HepG2 (cell line): ENCODE measurements around the gene CALR. TPM values are rescaled to one million over a fixed set of nuclear protein-coding genes. Genes with fewer than 3 reads are reported as not detected.
A peak's percentile ranks its signal among the peaks of the same experiment; 100 is the strongest.

Source experiments
- AKAP8 ChIP-seq: sonication (generic); formaldehyde crosslinking; IDR thresholded peaks from 2 replicates; pipeline ENCODE4 v1.5.1; 2020; ENCODE audit warnings: mild to moderate bottlenecking, missing genetic modification reagents
- CEBPB ChIP-seq: IDR thresholded peaks from 2 replicates; pipeline ENCODE4 v1.6.1; 2011; ENCODE audit warnings: low read depth, low read length, improper control_type of control experiment, borderline replicate concordance
- ELF1 ChIP-seq: sonication (generic); formaldehyde crosslinking; IDR thresholded peaks from 2 replicates; pipeline ENCODE4 v1.4.0; 2020; ENCODE audit warnings: missing genetic modification reagents
- MAFG ChIP-seq: sonication (generic); formaldehyde crosslinking; IDR thresholded peaks from 2 replicates; pipeline ENCODE4 v1.5.1; 2020; ENCODE audit warnings: mild to moderate bottlenecking, missing genetic modification reagents
- MLLT10 ChIP-seq: sonication (generic); formaldehyde crosslinking; IDR thresholded peaks from 2 replicates; pipeline ENCODE4 v1.4.0; 2020; ENCODE audit warnings: missing genetic modification reagents
- MTA3 ChIP-seq: sonication (generic); formaldehyde crosslinking; IDR thresholded peaks from 2 replicates; pipeline ENCODE4 v1.4.0; 2020; ENCODE audit warnings: missing genetic modification reagents
- NFATC3 ChIP-seq: sonication (generic); formaldehyde crosslinking; IDR thresholded peaks from 2 replicates; pipeline ENCODE4 v1.5.1; 2020; ENCODE audit warnings: mild to moderate bottlenecking, missing genetic modification reagents
- SRSF4 ChIP-seq: fragments of 200-400 bp; formaldehyde crosslinking; IDR thresholded peaks from one replicate; pipeline ENCODE4 v1.6.1; 2018; ENCODE audit warnings: mild to moderate bottlenecking, low read depth, low read length, moderate library complexity; ENCODE audit not compliant: poor library complexity, severe bottlenecking
- TEAD2 ChIP-seq: sonication (generic); formaldehyde crosslinking; IDR thresholded peaks from 2 replicates; pipeline ENCODE4 v1.9.0; 2021; ENCODE audit warnings: missing genetic modification reagents
- TSC22D2 ChIP-seq: sonication (generic); formaldehyde crosslinking; IDR thresholded peaks from 2 replicates; pipeline ENCODE4 v1.5.1; 2020; ENCODE audit warnings: missing genetic modification reagents, mild to moderate bottlenecking, borderline replicate concordance
- ZNF136 ChIP-seq: sonication (generic); formaldehyde crosslinking; IDR thresholded peaks from 2 replicates; pipeline ENCODE4 v1.8.1; 2022; ENCODE audit warnings: low read depth, mild to moderate bottlenecking, moderate library complexity, missing genetic modification reagents
- ZNF24 ChIP-seq: fragments of 450-650 bp; IDR thresholded peaks from 2 replicates; pipeline ENCODE4 v1.6.1; 2017; ENCODE audit warnings: antibody characterized with exemption, mild to moderate bottlenecking
- ZNF256 ChIP-seq: sonication (generic); formaldehyde crosslinking; conservative IDR thresholded peaks from 2 replicates; pipeline ENCODE4 v1.4.0; 2020; ENCODE audit warnings: missing genetic modification reagents
- ZNF335 ChIP-seq: sonication (generic); formaldehyde crosslinking; IDR thresholded peaks from 2 replicates; pipeline ENCODE4 v1.4.0; 2020; ENCODE audit warnings: missing genetic modification reagents
- ZNF512B ChIP-seq: sonication (generic); formaldehyde crosslinking; IDR thresholded peaks from 2 replicates; pipeline ENCODE4 v1.5.1; 2020; ENCODE audit warnings: missing genetic modification reagents, mild to moderate bottlenecking, borderline replicate concordance
- polyA plus RNA-seq, 8 experiments: library from polyadenylated mRNA; depleted of rRNA in 3 of 8; stranded (reverse) in 7 of 8; unstranded in 1 of 8; fragments of >200 nt; fragmentation: Illumina TruSeq in 4 of 8; extraction: Trizol in 4 of 8; gene quantifications; 2 replicates each; pipeline versions ENCODE4 v1.2.1 to v1.2.3, GENCODE V29; 2011 to 2016; ENCODE audit warnings: low read depth in 4 of 8, missing spikeins in 1 of 8, mixed read lengths in 1 of 8; ENCODE audit not compliant: insufficient read depth in 1 of 8
- total RNA-seq, 5 experiments: library from RNA; depleted of rRNA; stranded (reverse); fragments of >200 nt; fragmentation: Illumina TruSeq; extraction: Trizol; gene quantifications; 2 replicates each; pipeline ENCODE4 v1.2.3, GENCODE V29; 2016; ENCODE audit warnings: low read depth in 1 of 5
- TF ChIP-seq, protein P1 (sequence below): sonication (generic); formaldehyde crosslinking; IDR thresholded peaks from 2 replicates; pipeline ENCODE4 v1.4.0; 2020; ENCODE audit warnings: missing genetic modification reagents, borderline replicate concordance
- TF ChIP-seq, protein P2 (sequence below): sonication (generic); formaldehyde crosslinking; conservative IDR thresholded peaks from 2 replicates; pipeline ENCODE4 v1.4.0; 2020; ENCODE audit warnings: missing genetic modification reagents
- TF ChIP-seq, protein P3 (sequence below): sonication (generic); formaldehyde crosslinking; IDR thresholded peaks from 2 replicates; pipeline ENCODE4 v1.4.0; 2020; ENCODE audit warnings: missing genetic modification reagents

CALR gene
- total and polyA plus RNA-seq, 2 of the 13 experiments (the other 11 are each of a cell fraction or from before 2014, with no cell fraction given): 898 to 934 TPM

- no peak for TF ChIP-seq SRSF4
- peak; percentile 82; the same call in 1 of the 2 replicates for TF ChIP-seq AKAP8
- TF ChIP-seq ZNF256 (CRISPR knock-in tag): no peak
- TF ChIP-seq ZNF512B: peak; percentile 77
- no peak for TF ChIP-seq TSC22D2 (CRISPR knock-in tag)
- no peak for TF ChIP-seq CEBPB
- TF ChIP-seq, protein P1, sequence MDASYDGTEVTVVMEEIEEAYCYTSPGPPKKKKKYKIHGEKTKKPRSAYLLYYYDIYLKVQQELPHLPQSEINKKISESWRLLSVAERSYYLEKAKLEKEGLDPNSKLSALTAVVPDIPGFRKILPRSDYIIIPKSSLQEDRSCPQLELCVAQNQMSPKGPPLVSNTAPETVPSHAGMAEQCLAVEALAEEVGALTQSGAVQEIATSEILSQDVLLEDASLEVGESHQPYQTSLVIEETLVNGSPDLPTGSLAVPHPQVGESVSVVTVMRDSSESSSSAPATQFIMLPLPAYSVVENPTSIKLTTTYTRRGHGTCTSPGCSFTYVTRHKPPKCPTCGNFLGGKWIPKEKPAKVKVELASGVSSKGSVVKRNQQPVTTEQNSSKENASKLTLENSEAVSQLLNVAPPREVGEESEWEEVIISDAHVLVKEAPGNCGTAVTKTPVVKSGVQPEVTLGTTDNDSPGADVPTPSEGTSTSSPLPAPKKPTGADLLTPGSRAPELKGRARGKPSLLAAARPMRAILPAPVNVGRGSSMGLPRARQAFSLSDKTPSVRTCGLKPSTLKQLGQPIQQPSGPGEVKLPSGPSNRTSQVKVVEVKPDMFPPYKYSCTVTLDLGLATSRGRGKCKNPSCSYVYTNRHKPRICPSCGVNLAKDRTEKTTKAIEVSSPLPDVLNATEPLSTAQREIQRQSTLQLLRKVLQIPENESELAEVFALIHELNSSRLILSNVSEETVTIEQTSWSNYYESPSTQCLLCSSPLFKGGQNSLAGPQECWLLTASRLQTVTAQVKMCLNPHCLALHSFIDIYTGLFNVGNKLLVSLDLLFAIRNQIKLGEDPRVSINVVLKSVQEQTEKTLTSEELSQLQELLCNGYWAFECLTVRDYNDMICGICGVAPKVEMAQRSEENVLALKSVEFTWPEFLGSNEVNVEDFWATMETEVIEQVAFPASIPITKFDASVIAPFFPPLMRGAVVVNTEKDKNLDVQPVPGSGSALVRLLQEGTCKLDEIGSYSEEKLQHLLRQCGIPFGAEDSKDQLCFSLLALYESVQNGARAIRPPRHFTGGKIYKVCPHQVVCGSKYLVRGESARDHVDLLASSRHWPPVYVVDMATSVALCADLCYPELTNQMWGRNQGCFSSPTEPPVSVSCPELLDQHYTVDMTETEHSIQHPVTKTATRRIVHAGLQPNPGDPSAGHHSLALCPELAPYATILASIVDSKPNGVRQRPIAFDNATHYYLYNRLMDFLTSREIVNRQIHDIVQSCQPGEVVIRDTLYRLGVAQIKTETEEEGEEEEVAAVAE: no peak
- TF ChIP-seq, protein P2, sequence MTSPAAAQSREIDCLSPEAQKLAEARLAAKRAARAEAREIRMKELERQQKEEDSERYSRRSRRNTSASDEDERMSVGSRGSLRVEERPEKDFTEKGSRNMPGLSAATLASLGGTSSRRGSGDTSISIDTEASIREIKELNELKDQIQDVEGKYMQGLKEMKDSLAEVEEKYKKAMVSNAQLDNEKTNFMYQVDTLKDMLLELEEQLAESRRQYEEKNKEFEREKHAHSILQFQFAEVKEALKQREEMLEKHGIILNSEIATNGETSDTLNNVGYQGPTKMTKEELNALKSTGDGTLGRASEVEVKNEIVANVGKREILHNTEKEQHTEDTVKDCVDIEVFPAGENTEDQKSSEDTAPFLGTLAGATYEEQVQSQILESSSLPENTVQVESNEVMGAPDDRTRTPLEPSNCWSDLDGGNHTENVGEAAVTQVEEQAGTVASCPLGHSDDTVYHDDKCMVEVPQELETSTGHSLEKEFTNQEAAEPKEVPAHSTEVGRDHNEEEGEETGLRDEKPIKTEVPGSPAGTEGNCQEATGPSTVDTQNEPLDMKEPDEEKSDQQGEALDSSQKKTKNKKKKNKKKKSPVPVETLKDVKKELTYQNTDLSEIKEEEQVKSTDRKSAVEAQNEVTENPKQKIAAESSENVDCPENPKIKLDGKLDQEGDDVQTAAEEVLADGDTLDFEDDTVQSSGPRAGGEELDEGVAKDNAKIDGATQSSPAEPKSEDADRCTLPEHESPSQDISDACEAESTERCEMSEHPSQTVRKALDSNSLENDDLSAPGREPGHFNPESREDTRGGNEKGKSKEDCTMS: no peak
- no peak for TF ChIP-seq MTA3
- no peak for TF ChIP-seq ELF1 (CRISPR knock-in tag)
- TF ChIP-seq, protein P3, sequence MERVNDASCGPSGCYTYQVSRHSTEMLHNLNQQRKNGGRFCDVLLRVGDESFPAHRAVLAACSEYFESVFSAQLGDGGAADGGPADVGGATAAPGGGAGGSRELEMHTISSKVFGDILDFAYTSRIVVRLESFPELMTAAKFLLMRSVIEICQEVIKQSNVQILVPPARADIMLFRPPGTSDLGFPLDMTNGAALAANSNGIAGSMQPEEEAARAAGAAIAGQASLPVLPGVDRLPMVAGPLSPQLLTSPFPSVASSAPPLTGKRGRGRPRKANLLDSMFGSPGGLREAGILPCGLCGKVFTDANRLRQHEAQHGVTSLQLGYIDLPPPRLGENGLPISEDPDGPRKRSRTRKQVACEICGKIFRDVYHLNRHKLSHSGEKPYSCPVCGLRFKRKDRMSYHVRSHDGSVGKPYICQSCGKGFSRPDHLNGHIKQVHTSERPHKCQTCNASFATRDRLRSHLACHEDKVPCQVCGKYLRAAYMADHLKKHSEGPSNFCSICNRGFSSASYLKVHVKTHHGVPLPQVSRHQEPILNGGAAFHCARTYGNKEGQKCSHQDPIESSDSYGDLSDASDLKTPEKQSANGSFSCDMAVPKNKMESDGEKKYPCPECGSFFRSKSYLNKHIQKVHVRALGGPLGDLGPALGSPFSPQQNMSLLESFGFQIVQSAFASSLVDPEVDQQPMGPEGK (CRISPR knock-in tag): peak; percentile 22
- no peak for TF ChIP-seq TEAD2
- TF ChIP-seq ZNF136 (CRISPR knock-in tag): no peak
- no peak for TF ChIP-seq MLLT10 (CRISPR knock-in tag)
- TF ChIP-seq ZNF335: 0 out of 2 replicates have a peak, but pooled peaks have one; percentile 33
- no peak for TF ChIP-seq ZNF24
- no peak for TF ChIP-seq NFATC3
- no peak for TF ChIP-seq MAFG (CRISPR knock-in tag)
These were observed 46.8 kb downstream of the CALR start (continued) for GRCh38 chr19:12985049-12985776.
